H1 (cell line): ENCODE results near the gene TMEM229B. TPM values are rescaled to one million over a fixed set of nuclear protein-coding genes. Genes with fewer than 3 reads are reported as not detected.

Experiments
- CTCF ChIA-PET: fragments of 300-600 bp; sonication (Branson Sonifier 250); formaldehyde crosslinking; loops from one replicate; lab custom pipeline; 2021; ENCODE audit not compliant: partially characterized antibody; lab: Charles Lee
- POLR2A ChIA-PET: fragments of 300-600 bp; sonication (Branson Sonifier 250); formaldehyde crosslinking; loops from one replicate; lab custom pipeline; 2021; ENCODE audit warnings: inconsistent platforms; ENCODE audit not compliant: partially characterized antibody; lab: Charles Lee
- DNase-seq, 2 experiments: peaks; one replicate each; pipeline versions ENCODE4 v3.0.0 to v3.0.0-alpha.2; 2010 to 2022; ENCODE audit warnings: low spot score in 2 of 2, low read depth in 1 of 2, mixed read lengths in 1 of 2
- FAIRE-seq: peaks from 2 replicates; lab custom pipeline; 2011; peaks lifted over from hg19 to GRCh38; lab: Jason Lieb, UNC
- H2AFZ ChIP-seq: 2 replicates; pipeline ENCODE4 v1.8.1; 2012; ENCODE audit warnings: low read length, inconsistent platforms
- H2AK5ac ChIP-seq: 2 replicates; pipeline ENCODE4 v1.6.1; 2013; ENCODE audit warnings: low read depth, low read length
- H2BK120ac ChIP-seq: replicated peaks from 2 replicates; pipeline ENCODE3; 2013; ENCODE audit warnings: low read depth, low read length, inconsistent platforms
- H2BK12ac ChIP-seq: 2 replicates; pipeline ENCODE4 v1.6.1; 2013; ENCODE audit warnings: low read depth, low read length
- H2BK15ac ChIP-seq: 2 replicates; pipeline ENCODE4 v1.6.1; 2013; ENCODE audit warnings: low read length
- H2BK20ac ChIP-seq: 2 replicates; pipeline ENCODE4 v1.6.1; 2013; ENCODE audit warnings: low read length
- H2BK5ac ChIP-seq: 2 replicates; pipeline ENCODE4 v1.6.1; 2013; ENCODE audit warnings: low read depth, low read length
- H3K14ac ChIP-seq: 2 replicates; pipeline ENCODE4 v1.6.1; 2013; ENCODE audit warnings: inconsistent platforms; ENCODE audit not compliant: insufficient read length
- H3K18ac ChIP-seq: 2 replicates; pipeline ENCODE4 v1.6.1; 2013; ENCODE audit warnings: low read length; ENCODE audit errors: extremely low read depth
- H3K23ac ChIP-seq: 2 replicates; pipeline ENCODE4 v1.6.1; 2013; ENCODE audit warnings: inconsistent platforms; ENCODE audit not compliant: insufficient read length
- H3K23me2 ChIP-seq: 2 replicates; pipeline ENCODE4 v1.6.1; 2013; ENCODE audit warnings: low read depth, low read length
- H3K27ac ChIP-seq: 2 replicates; pipeline ENCODE4 v1.6.1; 2011; ENCODE audit warnings: low read depth, low read length, inconsistent platforms
- H3K27me3 ChIP-seq, 4 experiments: replicated peaks in 1 of 4; 1 replicate in 1 of 4; 2 replicates in 3 of 4; pipeline versions ENCODE4 v1.6.1 to v1.8.1; 2011 to 2013; ENCODE audit warnings: low read length in 3 of 4, mild to moderate bottlenecking in 3 of 4, inconsistent platforms in 2 of 4, mixed read lengths in 2 of 4, moderate library complexity in 1 of 4; ENCODE audit not compliant: control insufficient read depth in 3 of 4, insufficient read depth in 3 of 4; ENCODE audit errors: extremely low read depth in 1 of 4
- H3K36me3 ChIP-seq, 4 experiments: 2 replicates each; pipeline versions ENCODE4 v1.6.1 to v1.8.1; 2011 to 2013; ENCODE audit warnings: mild to moderate bottlenecking in 4 of 4, low read length in 3 of 4, moderate library complexity in 2 of 4, control low read depth in 1 of 4, inconsistent platforms in 1 of 4; ENCODE audit not compliant: insufficient read depth in 4 of 4, control insufficient read depth in 2 of 4
- H3K4ac ChIP-seq: replicated peaks from 2 replicates; pipeline ENCODE3; 2013; ENCODE audit warnings: low read length, low read depth, mixed read lengths, inconsistent platforms; ENCODE audit not compliant: insufficient read length
- H3K4me1 ChIP-seq, 4 experiments: replicated peaks in 1 of 4; 1 replicate in 1 of 4; 2 replicates in 3 of 4; pipeline versions ENCODE4 v1.6.1 to v1.8.1; 2011 to 2013; ENCODE audit warnings: low read length in 3 of 4, inconsistent platforms in 2 of 4, mixed read lengths in 1 of 4; ENCODE audit not compliant: insufficient read depth in 4 of 4, control insufficient read depth in 3 of 4
- H3K4me2 ChIP-seq, 2 experiments: 2 replicates each; pipeline versions ENCODE4 v1.6.1 to v1.8.1; 2011 to 2013; ENCODE audit warnings: low read depth in 2 of 2, low read length in 2 of 2, control low read depth in 1 of 2, inconsistent platforms in 1 of 2, mild to moderate bottlenecking in 1 of 2; ENCODE audit not compliant: insufficient read depth in 1 of 2
- H3K4me3 ChIP-seq, 4 experiments: fragments of 200-600, 300-600 bp in 1 of 4; sonication (generic), shearing (Covaris generic), sonication (Bioruptor Twin) in 1 of 4; 2 replicates each; pipeline versions ENCODE4 v1.5.1 to v1.8.1; 2011 to 2016; ENCODE audit warnings: low read length in 4 of 4, low read depth in 3 of 4, control low read depth in 2 of 4, inconsistent platforms in 2 of 4, mild to moderate bottlenecking in 2 of 4, mixed read lengths in 1 of 4, moderate library complexity in 1 of 4; ENCODE audit not compliant: insufficient read depth in 2 of 4; ENCODE audit errors: extremely low read depth in 1 of 4
- H3K56ac ChIP-seq: replicated peaks from 2 replicates; pipeline ENCODE3; 2013; ENCODE audit warnings: low read depth, mild to moderate bottlenecking, mixed read lengths, low read length, inconsistent platforms; ENCODE audit not compliant: insufficient read length
- H3K79me1 ChIP-seq: 2 replicates; pipeline ENCODE4 v1.6.1; 2013; ENCODE audit warnings: low read depth, low read length, control low read depth
- H3K79me2 ChIP-seq, 2 experiments: 2 replicates each; pipeline versions ENCODE4 v1.6.1 to v1.8.1; 2012 to 2013; ENCODE audit warnings: low read length in 2 of 2, mild to moderate bottlenecking in 2 of 2, inconsistent platforms in 1 of 2; ENCODE audit not compliant: insufficient read depth in 2 of 2, control insufficient read depth in 1 of 2
- H3K9ac ChIP-seq, 4 experiments: replicated peaks in 1 of 4; 1 replicate in 1 of 4; 2 replicates in 3 of 4; pipeline versions ENCODE4 v1.6.1 to v1.8.1; 2011 to 2013; ENCODE audit warnings: low read depth in 3 of 4, low read length in 3 of 4, control low read depth in 2 of 4, mild to moderate bottlenecking in 2 of 4, moderate library complexity in 2 of 4, inconsistent platforms in 1 of 4; ENCODE audit errors: extremely low read depth in 1 of 4
- H3K9me3 ChIP-seq, 2 experiments: 2 replicates each; pipeline versions ENCODE4 v1.6.1 to v1.8.1; 2012 to 2013; ENCODE audit warnings: mild to moderate bottlenecking in 2 of 2, moderate library complexity in 2 of 2, control low read depth in 1 of 2, inconsistent platforms in 1 of 2, low read depth in 1 of 2, low read length in 1 of 2, mixed read lengths in 1 of 2; ENCODE audit not compliant: insufficient read depth in 2 of 2
- H4K20me1 ChIP-seq, 2 experiments: replicated peaks in 1 of 2; 2 replicates each; pipeline versions ENCODE3 to v1.8.1; 2011 to 2013; ENCODE audit warnings: inconsistent platforms in 2 of 2, low read length in 2 of 2, mild to moderate bottlenecking in 1 of 2; ENCODE audit not compliant: insufficient read depth in 2 of 2, control insufficient read depth in 1 of 2
- H4K5ac ChIP-seq: 2 replicates; pipeline ENCODE4 v1.6.1; 2013; ENCODE audit warnings: low read length, low read depth, mixed read lengths, inconsistent platforms; ENCODE audit not compliant: insufficient read length
- H4K8ac ChIP-seq: 2 replicates; pipeline ENCODE4 v1.8.0; 2013; ENCODE audit warnings: mild to moderate bottlenecking, moderate library complexity, low read length, inconsistent platforms; ENCODE audit not compliant: insufficient read depth; ENCODE audit errors: extremely low read depth
- H4K91ac ChIP-seq: replicated peaks from 2 replicates; pipeline ENCODE3; 2013; ENCODE audit warnings: low read length, mixed read lengths, inconsistent platforms; ENCODE audit not compliant: insufficient read length
- CBX5 ChIP-seq: fragments of 300-800, 300-1000 bp; sonication (generic); IDR thresholded peaks from 2 replicates; pipeline ENCODE4 v1.7.1; 2016; ENCODE audit warnings: antibody characterized with exemption, low read length, low read depth
- CBX8 ChIP-seq: fragments of 300-800, 300-1000 bp; sonication (generic); IDR thresholded peaks from 2 replicates; pipeline ENCODE4 v1.7.1; 2016; ENCODE audit warnings: low read depth, low read length, borderline replicate concordance
- GABPA ChIP-seq: IDR thresholded peaks from 2 replicates; pipeline ENCODE4 v1.6.1; 2011; ENCODE audit warnings: mild to moderate bottlenecking, low read length, moderate library complexity, borderline replicate concordance; ENCODE audit not compliant: insufficient read depth
- HDAC6 ChIP-seq: IDR thresholded peaks from one replicate; pipeline ENCODE4 v1.7.1; 2012; ENCODE audit warnings: low read depth, mild to moderate bottlenecking, inconsistent platforms, low read length, moderate library complexity
- JUN ChIP-seq: IDR thresholded peaks from 2 replicates; pipeline ENCODE4 v1.6.1; 2011; ENCODE audit warnings: low read depth, mild to moderate bottlenecking, improper control_type of control experiment, low read length
- KDM1A ChIP-seq: fragments of 200-600, 300-600 bp; sonication (generic); IDR thresholded peaks from 2 replicates; pipeline ENCODE4 v1.7.1; 2016; ENCODE audit warnings: mild to moderate bottlenecking, low read length, borderline replicate concordance
- KDM4A ChIP-seq: IDR thresholded peaks from one replicate; pipeline ENCODE4 v1.7.1; 2012; ENCODE audit warnings: low read depth, mild to moderate bottlenecking, moderate library complexity, low read length, inconsistent platforms; ENCODE audit not compliant: severe bottlenecking
- TBP ChIP-seq: IDR thresholded peaks from 2 replicates; pipeline ENCODE4 v1.6.1; 2011; ENCODE audit warnings: low read depth, low read length, improper control_type of control experiment
- WGBS, 2 experiments: shearing (Covaris generic) in 1 of 2; methylation state at CpG; one replicate each; pipeline versions ENCODE4 v1.1.6 to v1.1.7; 2013 to 2015; ENCODE audit warnings: low lambda C conversion rate in 2 of 2, mixed read lengths in 2 of 2, inconsistent platforms in 1 of 2, low coverage in 1 of 2, missing lambda C conversion rate in 1 of 2; ENCODE audit not compliant: insufficient replicate concordance in 2 of 2, insufficient coverage in 1 of 2, insufficient read length in 1 of 2; ENCODE audit errors: extremely low coverage in 1 of 2, missing lambda C conversion rate in 1 of 2; 5-methylcytosine and 5-hydroxymethylcytosine counted together
- polyA plus RNA-seq, 7 experiments: library from polyadenylated mRNA; depleted of rRNA in 3 of 7; stranded (reverse) in 5 of 7; unstranded in 2 of 7; fragments of >200 nt in 5 of 7; fragments of 200-250 nt in 2 of 7; gene quantifications; 1 replicate in 5 of 7; 2 replicates in 1 of 7; 4 replicates in 1 of 7; pipeline versions ENCODE4 v1.2.1 to v1.2.3, GENCODE V29; 2011 to 2013; ENCODE audit warnings: missing spikeins in 2 of 7, mixed read lengths in 2 of 7
- total RNA-seq: library from RNA; stranded (reverse); fragmentation: NEBNext Ultra II Directional; extraction: Animal tissue kit (Norgen Biotek cat#: 25700); gene quantifications from 2 replicates; pipeline ENCODE4 v1.2.1, GENCODE V29; 2021
- TF ChIP-seq, protein P1 (sequence below), 3 experiments: IDR thresholded peaks; 1 replicate in 2 of 3; 2 replicates in 1 of 3; pipeline versions ENCODE4 v1.5.1 to v1.6.1; 2011; ENCODE audit warnings: low read length in 3 of 3, mild to moderate bottlenecking in 3 of 3, inconsistent platforms in 2 of 3, low read depth in 1 of 3, moderate library complexity in 1 of 3; ENCODE audit not compliant: insufficient read depth in 1 of 3; ENCODE audit errors: control extremely low read depth in 1 of 3
- TF ChIP-seq, protein P2 (sequence below): IDR thresholded peaks from 2 replicates; pipeline ENCODE4 v1.6.1; 2012; ENCODE audit warnings: inconsistent platforms
- TF ChIP-seq, protein P3 (sequence below): IDR thresholded peaks from 2 replicates; pipeline ENCODE4 v1.6.1; 2011; ENCODE audit warnings: low read depth, mild to moderate bottlenecking, low read length; ENCODE audit not compliant: insufficient read depth

TMEM229B gene
- total and polyA plus RNA-seq, 2 of the 8 experiments (the other 6 are each of a cell fraction or from before 2014, with no cell fraction given): 0.73 to 0.85 TPM

DNA sequence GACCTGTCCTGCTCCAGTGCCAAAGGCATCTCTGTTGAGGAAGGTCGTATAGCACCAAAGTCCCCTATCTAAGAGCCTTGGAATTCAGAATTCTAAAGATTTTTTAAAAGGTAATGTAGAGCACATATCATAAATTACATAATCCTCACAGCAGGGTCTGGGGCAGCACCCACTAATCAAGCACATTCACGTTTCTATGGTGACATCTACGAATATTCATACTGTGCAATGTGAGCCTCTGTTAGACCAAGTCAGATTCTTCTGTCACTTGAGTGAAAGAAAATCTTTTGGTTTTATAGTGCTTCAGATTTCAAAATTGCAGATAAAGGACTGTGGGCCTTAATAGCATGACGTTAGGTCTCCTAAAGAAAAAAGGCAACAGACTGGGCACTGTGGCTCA, 13.1 kb upstream of the TMEM229B start:
- Histone ChIP-seq H3K27me3 (no peaks in the 10 kb centered on the region), H3K79me1 (no peaks in the 10 kb centered on the region), H3K79me2 (no peaks in the 10 kb centered on the region), H3K4me2 (no peak overlapping the region), H2BK120ac (no peak overlapping the region), H3K56ac (no peak overlapping the region), H3K4me3 (no peak overlapping the region), H3K9ac (no peak overlapping the region), H2AK5ac (no peak overlapping the region), H3K9me3 (no peaks in the 10 kb centered on the region), H3K23me2 (no peaks in the 10 kb centered on the region), H4K20me1 (no peaks in the 10 kb centered on the region), H4K91ac (no peak overlapping the region), H4K5ac (no peak overlapping the region), H4K8ac (no peak overlapping the region), H2BK20ac (no peak overlapping the region), H3K36me3 (no peaks in the 10 kb centered on the region), H3K27ac (no peak overlapping the region), H2BK12ac (no peak overlapping the region), H2BK15ac (no peak overlapping the region), H3K23ac (no peak overlapping the region), H2AFZ (no peak overlapping the region), H2BK5ac (no peak overlapping the region), H3K18ac (no peak overlapping the region), H3K4ac (no peak overlapping the region), H3K4me1 (no peaks in the 10 kb centered on the region), H3K14ac (no peak overlapping the region)
- POLR2A ChIA-PET: interaction anchor here (0.6 kb wide), 1 partner anchor 15 kb away, joined by 4 read pairs; no protein-coding TSS in a partner anchor
- CTCF ChIA-PET: interaction anchor here (43.6 kb wide), 1 partner anchor 72 kb away, joined by 924 read pairs; no protein-coding TSS in a partner anchor
- FAIRE-seq (no peak), DNase-seq (no peak)
- WGBS, 2 experiments: 83% methylated on average over 4 of the region's 4 CpGs; no CpG with 5 or more reads in 1 of the 2 experiments
- no peak for TF ChIP-seq CBX8
- no peak for TF ChIP-seq TBP
- TF ChIP-seq, protein P1, sequence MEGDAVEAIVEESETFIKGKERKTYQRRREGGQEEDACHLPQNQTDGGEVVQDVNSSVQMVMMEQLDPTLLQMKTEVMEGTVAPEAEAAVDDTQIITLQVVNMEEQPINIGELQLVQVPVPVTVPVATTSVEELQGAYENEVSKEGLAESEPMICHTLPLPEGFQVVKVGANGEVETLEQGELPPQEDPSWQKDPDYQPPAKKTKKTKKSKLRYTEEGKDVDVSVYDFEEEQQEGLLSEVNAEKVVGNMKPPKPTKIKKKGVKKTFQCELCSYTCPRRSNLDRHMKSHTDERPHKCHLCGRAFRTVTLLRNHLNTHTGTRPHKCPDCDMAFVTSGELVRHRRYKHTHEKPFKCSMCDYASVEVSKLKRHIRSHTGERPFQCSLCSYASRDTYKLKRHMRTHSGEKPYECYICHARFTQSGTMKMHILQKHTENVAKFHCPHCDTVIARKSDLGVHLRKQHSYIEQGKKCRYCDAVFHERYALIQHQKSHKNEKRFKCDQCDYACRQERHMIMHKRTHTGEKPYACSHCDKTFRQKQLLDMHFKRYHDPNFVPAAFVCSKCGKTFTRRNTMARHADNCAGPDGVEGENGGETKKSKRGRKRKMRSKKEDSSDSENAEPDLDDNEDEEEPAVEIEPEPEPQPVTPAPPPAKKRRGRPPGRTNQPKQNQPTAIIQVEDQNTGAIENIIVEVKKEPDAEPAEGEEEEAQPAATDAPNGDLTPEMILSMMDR (IDR thresholded peaks at IDR 0.05; ENCODE audit: control extremely low read depth in 1 of 3, insufficient read depth in 1 of 3, low read depth in 1 of 3, low read length in 3 of 3): no peak
- TF ChIP-seq JUN: no peak
- TF ChIP-seq KDM1A: no peak
- TF ChIP-seq CBX5: no peak
- TF ChIP-seq, protein P2, sequence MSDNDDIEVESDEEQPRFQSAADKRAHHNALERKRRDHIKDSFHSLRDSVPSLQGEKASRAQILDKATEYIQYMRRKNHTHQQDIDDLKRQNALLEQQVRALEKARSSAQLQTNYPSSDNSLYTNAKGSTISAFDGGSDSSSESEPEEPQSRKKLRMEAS: no peak
- TF ChIP-seq, protein P3, sequence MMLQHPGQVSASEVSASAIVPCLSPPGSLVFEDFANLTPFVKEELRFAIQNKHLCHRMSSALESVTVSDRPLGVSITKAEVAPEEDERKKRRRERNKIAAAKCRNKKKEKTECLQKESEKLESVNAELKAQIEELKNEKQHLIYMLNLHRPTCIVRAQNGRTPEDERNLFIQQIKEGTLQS: no peak
- TF ChIP-seq GABPA: no peak
- TF ChIP-seq HDAC6: no peak
- TF ChIP-seq KDM4A: no peak
